A673 (cell line): ENCODE measurements around the gene GRPR.

Source experiments
- EZH2 ChIP-seq: fragments of 200-600 bp; sonication (generic); IDR thresholded peaks from 2 replicates; pipeline ENCODE4 v1.6.1; 2017; ENCODE audit warnings: borderline replicate concordance, low read depth, mild to moderate bottlenecking, mixed read lengths, antibody characterized with exemption, low read length; ENCODE audit not compliant: poor library complexity, severe bottlenecking
- TF ChIP-seq, protein P1 (sequence below): fragments of 300-800, 200-600 bp; sonication (generic); conservative IDR thresholded peaks from 2 replicates; pipeline ENCODE4 v1.5.1; 2017; ENCODE audit warnings: low read depth, mild to moderate bottlenecking, antibody characterized with exemption, low read length, moderate library complexity, mixed read lengths

DNA sequence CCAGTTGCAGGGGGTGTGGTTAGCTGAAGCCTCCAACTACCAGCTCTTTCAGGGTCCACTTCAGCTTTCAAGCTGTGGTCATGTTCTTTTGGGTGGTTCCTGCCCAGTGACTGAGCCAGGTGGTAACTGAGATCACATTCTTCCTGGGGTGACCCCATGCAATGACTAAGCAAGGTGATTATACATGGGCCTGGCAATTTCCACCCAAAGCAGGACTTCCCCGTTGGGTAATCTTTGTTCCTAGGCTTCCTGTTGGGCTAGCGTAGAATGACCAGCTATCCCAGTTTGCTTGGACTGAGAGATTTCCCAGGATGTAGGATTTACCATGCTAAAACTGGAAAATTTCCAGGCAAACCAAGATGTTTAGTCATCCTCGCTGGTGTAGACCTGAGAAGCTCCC, 25.5 kb downstream of the GRPR start:
- TF ChIP-seq, protein P1, sequence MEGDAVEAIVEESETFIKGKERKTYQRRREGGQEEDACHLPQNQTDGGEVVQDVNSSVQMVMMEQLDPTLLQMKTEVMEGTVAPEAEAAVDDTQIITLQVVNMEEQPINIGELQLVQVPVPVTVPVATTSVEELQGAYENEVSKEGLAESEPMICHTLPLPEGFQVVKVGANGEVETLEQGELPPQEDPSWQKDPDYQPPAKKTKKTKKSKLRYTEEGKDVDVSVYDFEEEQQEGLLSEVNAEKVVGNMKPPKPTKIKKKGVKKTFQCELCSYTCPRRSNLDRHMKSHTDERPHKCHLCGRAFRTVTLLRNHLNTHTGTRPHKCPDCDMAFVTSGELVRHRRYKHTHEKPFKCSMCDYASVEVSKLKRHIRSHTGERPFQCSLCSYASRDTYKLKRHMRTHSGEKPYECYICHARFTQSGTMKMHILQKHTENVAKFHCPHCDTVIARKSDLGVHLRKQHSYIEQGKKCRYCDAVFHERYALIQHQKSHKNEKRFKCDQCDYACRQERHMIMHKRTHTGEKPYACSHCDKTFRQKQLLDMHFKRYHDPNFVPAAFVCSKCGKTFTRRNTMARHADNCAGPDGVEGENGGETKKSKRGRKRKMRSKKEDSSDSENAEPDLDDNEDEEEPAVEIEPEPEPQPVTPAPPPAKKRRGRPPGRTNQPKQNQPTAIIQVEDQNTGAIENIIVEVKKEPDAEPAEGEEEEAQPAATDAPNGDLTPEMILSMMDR: no peak
- no peak for TF ChIP-seq EZH2
